Hepatocyte (in vitro differentiated cells): Measurements from ENCODE around the gene SCRN2. TPM values are rescaled to one million over a fixed set of nuclear protein-coding genes. Genes with fewer than 3 reads are reported as not detected.

Source experiments
- DNase-seq: peaks from one replicate; pipeline ENCODE4 v3.0.0-alpha.2; 2016; ENCODE audit warnings: low spot score
- H2AFZ ChIP-seq: fragments of 200-600 bp; sonication (generic); 2 replicates; pipeline ENCODE4 v1.6.0; 2016; ENCODE audit warnings: antibody characterized with exemption, mild to moderate bottlenecking
- H3K27ac ChIP-seq: fragments of 200-600 bp; sonication (generic); 2 replicates; pipeline ENCODE4 v1.5.1; 2016; ENCODE audit warnings: mild to moderate bottlenecking
- H3K27me3 ChIP-seq: fragments of 200-600 bp; sonication (generic); 2 replicates; pipeline ENCODE4 v1.6.1; 2016
- H3K36me3 ChIP-seq: fragments of 200-600 bp; sonication (generic); replicated peaks from 2 replicates; pipeline ENCODE4 v1.5.1; 2016; ENCODE audit warnings: low read depth; ENCODE audit not compliant: insufficient read depth
- H3K4me1 ChIP-seq: fragments of 200-600 bp; sonication (generic); 2 replicates; pipeline ENCODE4 v1.5.1; 2016; ENCODE audit warnings: mild to moderate bottlenecking, moderate library complexity; ENCODE audit not compliant: insufficient read depth
- H3K4me2 ChIP-seq: fragments of 200-600 bp; sonication (generic); 2 replicates; pipeline ENCODE4 v1.6.0; 2016
- H3K4me3 ChIP-seq: fragments of 200-600 bp; sonication (generic); 2 replicates; pipeline ENCODE4 v1.5.1; 2016; ENCODE audit warnings: mild to moderate bottlenecking
- H3K79me2 ChIP-seq: fragments of 200-600 bp; sonication (generic); 2 replicates; pipeline ENCODE4 v1.6.0; 2017; ENCODE audit warnings: mild to moderate bottlenecking
- H3K9me2 ChIP-seq: fragments of 200-600 bp; sonication (generic); replicated peaks from 2 replicates; pipeline ENCODE4 v1.6.0; 2017; ENCODE audit warnings: mild to moderate bottlenecking; ENCODE audit not compliant: insufficient read depth
- H3K9me3 ChIP-seq: fragments of 200-600 bp; sonication (generic); 2 replicates; pipeline ENCODE4 v1.5.1; 2016; ENCODE audit warnings: low read depth, mild to moderate bottlenecking
- H4K20me1 ChIP-seq: fragments of 200-600 bp; sonication (generic); 2 replicates; pipeline ENCODE4 v1.6.0; 2016; ENCODE audit warnings: mild to moderate bottlenecking; ENCODE audit not compliant: insufficient read depth, poor library complexity, severe bottlenecking
- CTCF ChIP-seq: fragments of 200-600 bp; sonication (generic); IDR thresholded peaks from 2 replicates; pipeline ENCODE4 v1.5.1; 2016; ENCODE audit warnings: antibody characterized with exemption, mild to moderate bottlenecking; ENCODE audit not compliant: poor library complexity
- EZH2 ChIP-seq: fragments of 200-600 bp; sonication (generic); IDR thresholded peaks from 2 replicates; pipeline ENCODE4 v1.6.1; 2016; ENCODE audit warnings: antibody characterized with exemption, mild to moderate bottlenecking, borderline replicate concordance
- EZH2phosphoT487 ChIP-seq: fragments of 200-600 bp; sonication (generic); IDR thresholded peaks from one replicate; pipeline ENCODE4 v1.6.1; 2018; ENCODE audit warnings: antibody characterized with exemption, mild to moderate bottlenecking, low read depth, moderate library complexity; ENCODE audit not compliant: unreplicated experiment, severe bottlenecking
- WGBS: methylation state at CpG from one replicate; pipeline ENCODE4 v1.1.6; 2016; ENCODE audit warnings: low lambda C conversion rate; ENCODE audit errors: missing lambda C conversion rate; 5-methylcytosine and 5-hydroxymethylcytosine counted together
- polyA plus RNA-seq: library from polyadenylated mRNA; unstranded; fragments of >200 nt; fragmentation: Nextera tagmentation; extraction: Ambion mirVana; gene quantifications from 2 replicates; pipeline ENCODE4 v1.2.1, GENCODE V29; 2016
- total RNA-seq: library from RNA; depleted of rRNA; stranded (reverse); fragments of >200 nt; gene quantifications from 2 replicates; pipeline ENCODE4 v1.2.3, GENCODE V29; 2014

SCRN2 gene
- total and polyA plus RNA-seq, 2 experiments from 2014 or later = 35.3 to 59.8 TPM

- Histone ChIP-seq H2AFZ (no peak overlapping the region), H3K36me3 (no peaks in the 10 kb centered on the region), H3K4me3 (no peak overlapping the region), H3K27ac (no peak overlapping the region), H3K4me1 (no peaks in the 10 kb centered on the region), H3K27me3 (peaks cover 6% of the 10 kb centered on the region), H3K79me2 (no peaks in the 10 kb centered on the region), H3K9me2 (no peaks in the 10 kb centered on the region), H3K4me2 (no peak overlapping the region), H3K9me3 (no peaks in the 10 kb centered on the region), H4K20me1 (no peaks in the 10 kb centered on the region)
- TF ChIP-seq EZH2phosphoT487 = no peak
- no peak for TF ChIP-seq CTCF
- TF ChIP-seq EZH2 = no peak
- DNase-seq = no peak
- 80% methylated on average over 12 of the region's 12 CpGs for WGBS
Observed at GRCh38 chr17:47800686-47801085, 40.4 kb downstream of the SCRN2 start.

- Histone ChIP-seq H3K27me3 (peaks cover 35% of the 10 kb centered on the region), H3K4me3 (no peak overlapping the region), H3K79me2 (no peaks in the 10 kb centered on the region), H4K20me1 (no peaks in the 10 kb centered on the region), H3K27ac (no peak overlapping the region), H3K4me2 (no peak overlapping the region), H2AFZ (no peak overlapping the region), H3K4me1 (no peaks in the 10 kb centered on the region), H3K9me2 (no peaks in the 10 kb centered on the region), H3K36me3 (no peaks in the 10 kb centered on the region), H3K9me3 (no peaks in the 10 kb centered on the region)
- 51% methylated on average over 2 of the region's 2 CpGs for WGBS
- no peak for DNase-seq
- TF ChIP-seq CTCF (no peak), EZH2 (no peak), EZH2phosphoT487 (no peak)
Observed at GRCh38 chr17:47797797-47798196, 43.3 kb downstream of the SCRN2 start.

GRCh38 chr17:47792979-47793378 lies 48.1 kb downstream of the SCRN2 start:
- Histone ChIP-seq H3K36me3 (no peaks in the 10 kb centered on the region), H4K20me1 (no peaks in the 10 kb centered on the region), H2AFZ (no peak overlapping the region), H3K4me1 (no peaks in the 10 kb centered on the region), H3K4me3 (no peak overlapping the region), H3K27me3 (peaks cover 75% of the 10 kb centered on the region), H3K9me2 (no peaks in the 10 kb centered on the region), H3K9me3 (no peaks in the 10 kb centered on the region), H3K79me2 (no peaks in the 10 kb centered on the region), H3K27ac (no peak overlapping the region), H3K4me2 (no peak overlapping the region)
- 60% methylated on average over 6 of the region's 6 CpGs for WGBS
- DNase-seq = no peak
- no peak for TF ChIP-seq CTCF
- no peak for TF ChIP-seq EZH2
- TF ChIP-seq EZH2phosphoT487 = no peak

GRCh38 chr17:47792457-47792856 lies 48.6 kb downstream of the SCRN2 start:
- no peak overlapping the region for H3K4me2 ChIP-seq
- 61% methylated on average over 1 of the region's 1 CpG for WGBS
- TF ChIP-seq EZH2 (no peak), CTCF (no peak), EZH2phosphoT487 (no peak)
- H3K9me2 ChIP-seq = no peaks in the 10 kb centered on the region
- H3K79me2 ChIP-seq = no peaks in the 10 kb centered on the region
- no peak overlapping the region for H3K4me3 ChIP-seq
- H3K9me3 ChIP-seq = no peaks in the 10 kb centered on the region
- H3K27me3 ChIP-seq = peaks cover 79% of the 10 kb centered on the region
- no peak overlapping the region for H2AFZ ChIP-seq
- H3K4me1 ChIP-seq = no peaks in the 10 kb centered on the region
- no peaks in the 10 kb centered on the region for H4K20me1 ChIP-seq
- no peaks in the 10 kb centered on the region for H3K36me3 ChIP-seq
- DNase-seq = no peak
- H3K27ac ChIP-seq = no peak overlapping the region
